Neural crest cell (in vitro differentiated cells): Measurements from ENCODE around the gene RNU4-1. TPM values are rescaled to one million over a fixed set of nuclear protein-coding genes. Genes with fewer than 3 reads are reported as not detected.
A peak's percentile ranks its signal among the peaks of the same experiment; 100 is the strongest.

Experiments used
- DNase-seq: peaks from one replicate; pipeline ENCODE4 v3.0.0; 2021; ENCODE audit warnings: low read depth, mixed read lengths, low spot score
- H3K27ac Mint-ChIP-seq: one replicate; pipeline ENCODE4 v1.8.0; 2021; ENCODE audit warnings: mild to moderate bottlenecking, mixed read lengths; ENCODE audit not compliant: unreplicated experiment
- H3K27me3 Mint-ChIP-seq: 2 replicates; pipeline ENCODE4 v1.8.0; 2021; ENCODE audit warnings: low read depth, mild to moderate bottlenecking, mixed read lengths
- H3K36me3 Mint-ChIP-seq: 2 replicates; pipeline ENCODE4 v1.8.0; 2021; ENCODE audit warnings: low read depth, mild to moderate bottlenecking, mixed read lengths
- H3K4me1 Mint-ChIP-seq: 2 replicates; pipeline ENCODE4 v1.8.0; 2021; ENCODE audit warnings: mixed read lengths
- H3K4me3 Mint-ChIP-seq: one replicate; pipeline ENCODE4 v1.8.0; 2021; ENCODE audit warnings: mild to moderate bottlenecking, mixed read lengths
- H3K9me3 Mint-ChIP-seq: 2 replicates; pipeline ENCODE4 v1.8.0; 2021; ENCODE audit warnings: mixed read lengths
- CTCF ChIP-seq: fragments of 200-600 bp; sonication (generic); conservative IDR thresholded peaks from 2 replicates; pipeline ENCODE4 v1.5.0; 2021; ENCODE audit warnings: antibody characterized with exemption, mild to moderate bottlenecking
- total RNA-seq: library from RNA; stranded (reverse); gene quantifications from 2 replicates; pipeline ENCODE4 v1.2.1, GENCODE V29; 2021

RNU4-1 gene
- total RNA-seq, 1 donor from 2014 or later: 4,941 TPM

- H3K9me3 Mint-ChIP-seq: no peaks in the 10 kb centered on the region
- H3K4me1 Mint-ChIP-seq: peaks cover 27% of the 10 kb centered on the region
- H3K36me3 Mint-ChIP-seq: no peaks in the 10 kb centered on the region
- H3K27ac Mint-ChIP-seq: no peak overlapping the region
- peaks cover 3% of the 10 kb centered on the region for H3K27me3 Mint-ChIP-seq
- peak overlapping the region; percentile 31 for H3K4me3 Mint-ChIP-seq
- TF ChIP-seq CTCF: no peak
- DNase-seq: no peak
These were observed 25.3 kb downstream of the RNU4-1 start for GRCh38 chr12:120267736-120268135.

- H3K4me1 Mint-ChIP-seq: peaks cover 41% of the 10 kb centered on the region
- no peaks in the 10 kb centered on the region for H3K9me3 Mint-ChIP-seq
- H3K27ac Mint-ChIP-seq: peak overlapping the region; percentile 12
- TF ChIP-seq CTCF: no peak
- H3K27me3 Mint-ChIP-seq: peaks cover 3% of the 10 kb centered on the region
- peak overlapping the region; percentile 89 for H3K4me3 Mint-ChIP-seq
- no peak for DNase-seq
- no peaks in the 10 kb centered on the region for H3K36me3 Mint-ChIP-seq
These were observed 26.7 kb downstream of the RNU4-1 start for GRCh38 chr12:120266180-120266870.

- TF ChIP-seq CTCF: peak; percentile 87
- DNase-seq: peak; percentile 92
- Mint-ChIP-seq H3K27ac (peak within 1 kb of the TSS; percentile 12), H3K4me1 (peaks cover 47% of the 10 kb centered on the region), H3K36me3 (no peaks in the 10 kb centered on the region), H3K9me3 (no peaks in the 10 kb centered on the region), H3K27me3 (peaks cover 3% of the 10 kb centered on the region), H3K4me3 (peak within 1 kb of the TSS; percentile 92)
These were observed 27.4 kb downstream of the RNU4-1 start, which contains the start of gene PXN for GRCh38 chr12:120265473-120266179. PXN (minus strand) TSS chr12:120265730; CDS start chr12:120265629, 101 bp downstream.

GRCh38 chr12:120264904-120265472, 28.0 kb downstream of the RNU4-1 start:
- Mint-ChIP-seq H3K27me3 (peaks cover 3% of the 10 kb centered on the region), H3K36me3 (no peaks in the 10 kb centered on the region), H3K4me3 (peak overlapping the region; percentile 92), H3K9me3 (no peaks in the 10 kb centered on the region), H3K4me1 (peaks cover 47% of the 10 kb centered on the region), H3K27ac (peak overlapping the region; percentile 3)
- no peak for TF ChIP-seq CTCF
- DNase-seq: no peak

- peak overlapping the region; percentile 92 for H3K4me3 Mint-ChIP-seq
- no peaks in the 10 kb centered on the region for H3K36me3 Mint-ChIP-seq
- TF ChIP-seq CTCF: no peak
- H3K27me3 Mint-ChIP-seq: peaks cover 3% of the 10 kb centered on the region
- peak overlapping the region; percentile 3 for H3K27ac Mint-ChIP-seq
- DNase-seq: no peak
- H3K9me3 Mint-ChIP-seq: no peaks in the 10 kb centered on the region
- peaks cover 53% of the 10 kb centered on the region for H3K4me1 Mint-ChIP-seq
These were observed 28.7 kb downstream of the RNU4-1 start for GRCh38 chr12:120264086-120264903.
